Fibroblast of lung (primary cell): ENCODE measurements around the gene TAB2. TPM values are rescaled to one million over a fixed set of nuclear protein-coding genes. Genes with fewer than 3 reads are reported as not detected.

Source experiments
- DNase-seq, 2 donors: peaks; one replicate each; pipeline versions ENCODE4 v3.0.0 to v3.0.0-alpha.2; 2010; ENCODE audit warnings: low read depth in 2 of 2
- H2AFZ ChIP-seq: 2 replicates; pipeline ENCODE4 v1.5.1; 2012; ENCODE audit warnings: low read length, control low read depth, inconsistent platforms
- H3K27ac ChIP-seq: 2 replicates; pipeline ENCODE4 v1.5.1; 2011; ENCODE audit warnings: low read length, control low read depth; ENCODE audit not compliant: insufficient read depth
- H3K27me3 ChIP-seq: 2 replicates; pipeline ENCODE4 v1.5.1; 2011; ENCODE audit warnings: mild to moderate bottlenecking, low read length; ENCODE audit not compliant: control insufficient read depth, insufficient read depth
- H3K36me3 ChIP-seq: 2 replicates; pipeline ENCODE4 v1.5.1; 2011; ENCODE audit warnings: low read length; ENCODE audit not compliant: control insufficient read depth, insufficient read depth
- H3K4me1 ChIP-seq: 2 replicates; pipeline ENCODE4 v1.5.1; 2011; ENCODE audit warnings: low read length; ENCODE audit not compliant: control insufficient read depth, insufficient read depth; ENCODE audit errors: extremely low read depth
- H3K4me2 ChIP-seq: 2 replicates; pipeline ENCODE4 v1.5.1; 2011; ENCODE audit warnings: low read length, control low read depth; ENCODE audit not compliant: insufficient read depth; ENCODE audit errors: extremely low read depth
- H3K4me3 ChIP-seq, 4 experiments: fragments of 200-600 bp in 1 of 4; sonication (generic) in 1 of 4; replicated peaks in 1 of 4; 2 replicates each; pipeline ENCODE4 v1.5.1; 2011 to 2016; ENCODE audit warnings: low read length in 4 of 4, low read depth in 3 of 4, mild to moderate bottlenecking in 3 of 4, control low read depth in 2 of 4, inconsistent platforms in 1 of 4, mixed read lengths in 1 of 4; ENCODE audit not compliant: insufficient read depth in 1 of 4; ENCODE audit errors: control extremely low read depth in 1 of 4
- H3K79me2 ChIP-seq: 2 replicates; pipeline ENCODE4 v1.5.1; 2012; ENCODE audit warnings: mild to moderate bottlenecking, low read length, inconsistent platforms; ENCODE audit not compliant: control insufficient read depth, insufficient read depth
- H3K9ac ChIP-seq: 2 replicates; pipeline ENCODE4 v1.5.1; 2011; ENCODE audit warnings: mild to moderate bottlenecking, low read length, control low read depth; ENCODE audit not compliant: insufficient read depth
- H3K9me3 ChIP-seq: 2 replicates; pipeline ENCODE4 v1.5.1; 2012; ENCODE audit warnings: low read depth, low read length; ENCODE audit not compliant: control insufficient read depth, insufficient read depth
- H4K20me1 ChIP-seq: 2 replicates; pipeline ENCODE4 v1.5.1; 2011; ENCODE audit warnings: low read length; ENCODE audit not compliant: control insufficient read depth, insufficient read depth; ENCODE audit errors: extremely low read depth
- CTCF ChIP-seq, 2 donors: IDR thresholded peaks in 1 of 2; conservative IDR thresholded peaks in 1 of 2; 1 replicate in 1 of 2; 2 replicates in 1 of 2; pipeline ENCODE4 v1.5.1; 2011 to 2012; ENCODE audit warnings: low read length in 2 of 2, control low read depth in 1 of 2, inconsistent platforms in 1 of 2, low read depth in 1 of 2, mild to moderate bottlenecking in 1 of 2
- EZH2 ChIP-seq: IDR thresholded peaks from 2 replicates; pipeline ENCODE4 v1.5.1; 2012; ENCODE audit warnings: low read length, control low read depth, mild to moderate bottlenecking; ENCODE audit errors: missing control alignments
- polyA plus RNA-seq, 2 donors: library from polyadenylated mRNA; depleted of rRNA in 1 of 2; stranded (reverse) in 1 of 2; unstranded in 1 of 2; fragments of >200 nt; gene quantifications; 2 replicates each; pipeline ENCODE4 v1.2.1, GENCODE V29; 2011 to 2012; ENCODE audit warnings: missing spikeins in 1 of 2
- total RNA-seq: library from RNA; depleted of rRNA; stranded (reverse); fragments of >200 nt; gene quantifications from 2 replicates; pipeline ENCODE4 v1.2.1, GENCODE V29; 2014

The TAB2 gene
- total and polyA plus RNA-seq, 2 donors (not counting 1 experiment from before 2014, with no cell fraction given) = 27.2 to 49.7 TPM

- DNase-seq = no peak
- Histone ChIP-seq H3K36me3 (no peaks in the 10 kb centered on the region), H2AFZ (no peak overlapping the region), H3K27me3 (no peaks in the 10 kb centered on the region), H3K9ac (no peak overlapping the region), H3K79me2 (no peaks in the 10 kb centered on the region), H4K20me1 (no peaks in the 10 kb centered on the region), H3K4me3 (no peak overlapping the region), H3K27ac (no peak overlapping the region), H3K9me3 (no peaks in the 10 kb centered on the region), H3K4me2 (no peak overlapping the region), H3K4me1 (no peaks in the 10 kb centered on the region)
- no peak for TF ChIP-seq CTCF (conservative IDR thresholded peaks at IDR 0.05 in 1 of 2, IDR thresholded peaks at IDR 0.05 in 1 of 2; ENCODE audit: low read depth in 1 of 2, low read length in 2 of 2)
- no peak for TF ChIP-seq EZH2
These were observed 115.9 kb downstream of the TAB2 start for GRCh38 chr6:149433405-149433804.

- H3K9ac ChIP-seq = no peak overlapping the region
- no peaks in the 10 kb centered on the region for H3K27me3 ChIP-seq
- H3K27ac ChIP-seq = no peak overlapping the region
- H3K4me2 ChIP-seq = no peak overlapping the region
- no peak overlapping the region for H3K4me3 ChIP-seq
- no peaks in the 10 kb centered on the region for H3K4me1 ChIP-seq
- H3K9me3 ChIP-seq = no peaks in the 10 kb centered on the region
- H2AFZ ChIP-seq = no peak overlapping the region
- no peaks in the 10 kb centered on the region for H3K79me2 ChIP-seq
- H3K36me3 ChIP-seq = no peaks in the 10 kb centered on the region
- no peak for DNase-seq
- no peaks in the 10 kb centered on the region for H4K20me1 ChIP-seq
- no peak for TF ChIP-seq EZH2
- no peak for TF ChIP-seq CTCF (conservative IDR thresholded peaks at IDR 0.05 in 1 of 2, IDR thresholded peaks at IDR 0.05 in 1 of 2; ENCODE audit: low read depth in 1 of 2, low read length in 2 of 2)
These were observed 116.4 kb downstream of the TAB2 start for GRCh38 chr6:149433881-149434280.

GRCh38 chr6:149435919-149436586, 118.5 kb downstream of the TAB2 start:
- no peak overlapping the region for H3K27ac ChIP-seq
- H3K4me2 ChIP-seq = no peak overlapping the region
- no peaks in the 10 kb centered on the region for H3K36me3 ChIP-seq
- H3K27me3 ChIP-seq = no peaks in the 10 kb centered on the region
- H3K79me2 ChIP-seq = no peaks in the 10 kb centered on the region
- no peak overlapping the region for H3K4me3 ChIP-seq
- H3K4me1 ChIP-seq = no peaks in the 10 kb centered on the region
- no peak overlapping the region for H2AFZ ChIP-seq
- no peak for DNase-seq
- no peaks in the 10 kb centered on the region for H4K20me1 ChIP-seq
- H3K9ac ChIP-seq = no peak overlapping the region
- no peaks in the 10 kb centered on the region for H3K9me3 ChIP-seq
- no peak for TF ChIP-seq EZH2
- no peak for TF ChIP-seq CTCF (conservative IDR thresholded peaks at IDR 0.05 in 1 of 2, IDR thresholded peaks at IDR 0.05 in 1 of 2; ENCODE audit: low read depth in 1 of 2, low read length in 2 of 2)
